Measurements from ENCODE around the gene MAP2K5.

Gene MAP2K5

GRCh38 chr15:67571648-67572415 is 29.3 kb downstream of the MAP2K5 start:
- TF ChIP-seq CSDC2 (CRISPR knock-in tag; IDR thresholded peaks at IDR 0.05): no peak
- no peak for TF ChIP-seq PPARA (CRISPR knock-in tag; IDR thresholded peaks at IDR 0.05; ENCODE audit: borderline replicate concordance)
- no peak for TF ChIP-seq OSR1 (CRISPR knock-in tag; IDR thresholded peaks at IDR 0.05)
- no peak for TF ChIP-seq PATZ1 (CRISPR knock-in tag; IDR thresholded peaks at IDR 0.05; ENCODE audit: borderline replicate concordance)
- no peak for TF ChIP-seq RARB (CRISPR knock-in tag; IDR thresholded peaks at IDR 0.05)
- TF ChIP-seq ZNF70 (CRISPR knock-in tag; IDR thresholded peaks at IDR 0.05): no peak
- TF ChIP-seq TSHZ2 (CRISPR knock-in tag; IDR thresholded peaks at IDR 0.05): no peak
- no peak for ATAC-seq

- no peak for ATAC-seq
- TF ChIP-seq TSHZ2 (CRISPR knock-in tag; IDR thresholded peaks at IDR 0.05) (no peak), BACH2 (CRISPR knock-in tag; IDR thresholded peaks at IDR 0.05; ENCODE audit: borderline replicate concordance) (no peak), PATZ1 (CRISPR knock-in tag; IDR thresholded peaks at IDR 0.05; ENCODE audit: borderline replicate concordance) (no peak), ZFP30 (CRISPR knock-in tag; IDR thresholded peaks at IDR 0.05) (no peak), ZC3H10 (CRISPR knock-in tag; IDR thresholded peaks at IDR 0.05) (no peak), CSRNP3 (CRISPR knock-in tag; IDR thresholded peaks at IDR 0.05) (no peak), SNAI2 (CRISPR knock-in tag; IDR thresholded peaks at IDR 0.05) (no peak), ZFP3 (CRISPR knock-in tag; IDR thresholded peaks at IDR 0.05) (no peak), GLIS3 (CRISPR knock-in tag; IDR thresholded peaks at IDR 0.05) (no peak), TCF4 (CRISPR knock-in tag; IDR thresholded peaks at IDR 0.05; ENCODE audit: borderline replicate concordance) (no peak), ZNF70 (CRISPR knock-in tag; IDR thresholded peaks at IDR 0.05) (no peak), TOX (CRISPR knock-in tag; IDR thresholded peaks at IDR 0.05; ENCODE audit: borderline replicate concordance) (no peak), ARNTL (CRISPR knock-in tag; IDR thresholded peaks at IDR 0.05; ENCODE audit: borderline replicate concordance, low read depth) (no peak), ZNF8 (CRISPR knock-in tag; IDR thresholded peaks at IDR 0.05) (no peak), POU6F1 (CRISPR knock-in tag; IDR thresholded peaks at IDR 0.05; ENCODE audit: borderline replicate concordance, low read depth) (no peak), ISL1 (CRISPR knock-in tag; IDR thresholded peaks at IDR 0.05) (no peak), ESRRG (CRISPR knock-in tag; IDR thresholded peaks at IDR 0.05) (no peak), OSR1 (CRISPR knock-in tag; IDR thresholded peaks at IDR 0.05) (no peak)
These were observed 30.7 kb downstream of the MAP2K5 start for GRCh38 chr15:67573194-67573593.
